Ovary (tissue), 9 donors: ENCODE measurements around the gene GPR137C. TPM values are rescaled to one million over a fixed set of nuclear protein-coding genes. Genes with fewer than 3 reads are reported as not detected.

Experiments used
- DNase-seq, 5 donors: peaks; one replicate each; pipeline ENCODE4 v3.0.0-alpha.2; 2019 to 2020
- H3K27ac ChIP-seq, 2 donors: fragments of 200-600 bp; one replicate each; pipeline versions ENCODE4 v1.5.1 to v1.8.0; 2019 to 2022
- H3K27me3 ChIP-seq: fragments of 200-600 bp; one replicate; pipeline ENCODE4 v1.8.0; 2022
- H3K36me3 ChIP-seq: fragments of 200-600 bp; sonication (generic); one replicate; pipeline ENCODE4 v1.5.1; 2019
- H3K4me1 ChIP-seq: one replicate; pipeline ENCODE4 v1.8.1; 2013; ENCODE audit warnings: mild to moderate bottlenecking, moderate library complexity; ENCODE audit not compliant: insufficient read depth
- H3K4me3 ChIP-seq: fragments of 200-600 bp; sonication (generic); one replicate; pipeline ENCODE4 v1.5.1; 2017
- H3K9me3 ChIP-seq, 2 donors: fragments of 200-600 bp in 1 of 2; sonication (generic) in 1 of 2; one replicate each; pipeline versions ENCODE4 v1.5.1 to v1.8.1; 2013 to 2019; ENCODE audit warnings: mild to moderate bottlenecking in 1 of 2, moderate library complexity in 1 of 2
- EP300 ChIP-seq: sonication (generic); formaldehyde crosslinking; IDR thresholded peaks from one replicate; pipeline ENCODE4 v1.6.1; 2017; ENCODE audit warnings: antibody characterized with exemption
- POLR2A ChIP-seq: fragments of 450-650 bp; IDR thresholded peaks from one replicate; pipeline ENCODE4 v1.6.1; 2017; ENCODE audit warnings: antibody characterized with exemption, mild to moderate bottlenecking, moderate library complexity
- WGBS, 3 donors: extraction: QIAGEN DNeasy Blood & Tissue Kit in 1 of 3; methylation state at CpG; one replicate each; pipeline versions ENCODE4 v1.1.5 to v1.1.7; 2013 to 2017; 5-methylcytosine and 5-hydroxymethylcytosine counted together
- intact Hi-C, 4 donors: fragments of 100-400 bp; cut with DNase I; formaldehyde crosslinking; loops; one replicate each; pipeline versions ENCODE4 v1.11.0 to v1.15.1; 2022 to 2023
- polyA plus RNA-seq, 2 donors: library from polyadenylated mRNA; stranded (reverse); fragments of 200-250 nt in 1 of 2; fragments of 350-450 nt in 1 of 2; fragmentation: Illumina TruSeq in 1 of 2; extraction: RNeasy Lipid Tissue Mini Kit (QIAGEN cat#74804) in 1 of 2; gene quantifications; one replicate each; pipeline ENCODE4 v1.2.3, GENCODE V29; 2013 to 2014
- total RNA-seq, 7 donors: library from RNA; depleted of rRNA in 2 of 7; stranded (reverse); fragments of >200 nt in 2 of 7; fragmentation: NEBNext Ultra II Directional in 3 of 7; extraction: Animal tissue kit (Norgen Biotek cat#: 25700) in 3 of 7; gene quantifications; one replicate each; pipeline versions ENCODE4 v1.1.0 to v1.2.4, GENCODE V29; 2016 to 2023
- TF ChIP-seq, protein P1 (sequence below), 3 donors: fragments of 450-650 bp in 2 of 3; fragments of 200-600 bp in 1 of 3; IDR thresholded peaks; one replicate each; pipeline versions ENCODE4 v1.5.1 to v1.8.0; 2016 to 2022; ENCODE audit warnings: antibody characterized with exemption in 3 of 3, mild to moderate bottlenecking in 1 of 3
- donor health status: DM: no; HTN: no; CAD: no; lungs with moderate emphysema.
- donor health status: DM: no; HTN: no; CAD: no.
- donor health status: Bipolar disorder and iron deficiency.
- donor health status: DM: yes; HTN: yes; CAD: no.
- donor health status: DM: no; HTN: no; CAD: no.
- donor health status: DM: yes; HTN: yes; CAD: no.

Gene GPR137C
- total and polyA plus RNA-seq, 9 donors: 0.43 to 1.0 (median 0.50) TPM

DNA sequence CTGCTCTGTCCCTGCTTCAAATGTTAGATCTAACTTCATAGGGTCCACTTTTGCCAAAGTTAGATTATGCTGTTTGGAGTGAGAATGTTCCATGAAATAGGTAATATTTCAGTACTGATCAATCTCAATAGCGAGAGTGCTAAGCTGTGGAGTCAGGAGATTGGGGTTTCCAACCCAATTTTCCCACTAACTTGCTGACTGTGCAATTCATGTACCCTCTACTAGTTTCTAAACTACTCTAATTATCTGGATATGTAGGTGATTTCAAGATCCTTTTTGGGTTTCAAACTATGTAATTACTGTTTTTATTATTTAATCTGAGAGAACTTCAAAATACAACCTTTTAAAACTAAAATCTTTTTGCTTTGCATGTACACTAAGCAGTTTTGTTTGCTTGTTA lies 45.9 kb downstream of the GPR137C start:
- Histone ChIP-seq H3K9me3 (no peaks in the 10 kb centered on the region), H3K4me1 (no peaks in the 10 kb centered on the region), H3K4me3 (no peak overlapping the region), H3K27me3 (no peaks in the 10 kb centered on the region), H3K36me3 (no peaks in the 10 kb centered on the region), H3K27ac (no peak overlapping the region)
- DNase-seq: no peak
- 97 to 98% (median 97%) methylated on average over 1 of the region's 1 CpG for WGBS, 3 donors
- TF ChIP-seq, protein P1, sequence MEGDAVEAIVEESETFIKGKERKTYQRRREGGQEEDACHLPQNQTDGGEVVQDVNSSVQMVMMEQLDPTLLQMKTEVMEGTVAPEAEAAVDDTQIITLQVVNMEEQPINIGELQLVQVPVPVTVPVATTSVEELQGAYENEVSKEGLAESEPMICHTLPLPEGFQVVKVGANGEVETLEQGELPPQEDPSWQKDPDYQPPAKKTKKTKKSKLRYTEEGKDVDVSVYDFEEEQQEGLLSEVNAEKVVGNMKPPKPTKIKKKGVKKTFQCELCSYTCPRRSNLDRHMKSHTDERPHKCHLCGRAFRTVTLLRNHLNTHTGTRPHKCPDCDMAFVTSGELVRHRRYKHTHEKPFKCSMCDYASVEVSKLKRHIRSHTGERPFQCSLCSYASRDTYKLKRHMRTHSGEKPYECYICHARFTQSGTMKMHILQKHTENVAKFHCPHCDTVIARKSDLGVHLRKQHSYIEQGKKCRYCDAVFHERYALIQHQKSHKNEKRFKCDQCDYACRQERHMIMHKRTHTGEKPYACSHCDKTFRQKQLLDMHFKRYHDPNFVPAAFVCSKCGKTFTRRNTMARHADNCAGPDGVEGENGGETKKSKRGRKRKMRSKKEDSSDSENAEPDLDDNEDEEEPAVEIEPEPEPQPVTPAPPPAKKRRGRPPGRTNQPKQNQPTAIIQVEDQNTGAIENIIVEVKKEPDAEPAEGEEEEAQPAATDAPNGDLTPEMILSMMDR (IDR thresholded peaks at IDR 0.05): no peak
- TF ChIP-seq POLR2A (no peak), EP300 (no peak)
- intact Hi-C loops: no loop called here

DNA sequence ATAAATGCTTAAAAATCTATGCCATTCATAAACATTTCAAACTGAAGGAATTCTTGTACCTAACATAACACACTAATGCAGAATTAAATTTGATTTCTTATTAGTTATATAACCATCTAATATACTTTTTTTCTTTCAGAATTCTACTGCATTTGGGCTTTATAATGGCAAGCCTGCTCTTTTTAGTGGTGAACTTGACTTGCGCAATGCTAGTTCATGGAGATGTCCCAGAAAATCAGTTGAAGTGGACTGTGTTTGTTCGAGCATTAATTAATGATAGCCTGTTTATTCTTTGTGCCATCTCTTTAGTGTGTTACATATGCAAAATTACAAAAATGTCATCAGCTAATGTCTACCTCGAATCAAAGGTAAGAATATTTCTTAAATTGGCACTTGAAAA lies 47.3 kb downstream of the GPR137C start:
- intact Hi-C loops: no loop called here
- TF ChIP-seq EP300: no peak
- TF ChIP-seq POLR2A: no peak
- TF ChIP-seq, protein P1 (IDR thresholded peaks at IDR 0.05): no peak
- WGBS, 3 donors: 93 to 96% (median 95%) methylated on average over 3 of the region's 3 CpGs
- no peaks in the 10 kb centered on the region for H3K27me3 ChIP-seq
- no peaks in the 10 kb centered on the region for H3K4me1 ChIP-seq
- H3K36me3 ChIP-seq: no peaks in the 10 kb centered on the region
- H3K27ac ChIP-seq: no peak overlapping the region
- no peak for DNase-seq
- no peaks in the 10 kb centered on the region for H3K9me3 ChIP-seq
- H3K4me3 ChIP-seq: no peak overlapping the region

DNA sequence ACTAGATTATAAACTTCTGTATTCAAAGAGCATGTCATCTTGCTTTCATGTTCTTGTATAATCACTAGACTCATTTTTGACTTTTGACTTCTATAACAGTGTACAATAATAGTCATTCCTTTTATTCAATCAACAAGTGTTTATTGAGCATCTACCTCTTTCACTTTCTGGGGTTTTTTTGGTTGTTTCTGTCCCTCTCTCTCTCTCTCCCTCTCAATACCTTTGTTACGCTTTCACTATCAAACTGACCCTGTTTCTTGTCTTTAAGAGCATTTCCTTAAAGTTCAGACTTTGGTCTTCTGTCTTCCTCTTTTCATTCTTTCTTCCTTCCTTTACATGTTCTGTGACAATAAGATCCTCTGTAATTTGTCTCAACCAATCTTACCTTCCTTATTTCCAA lies 49.5 kb downstream of the GPR137C start:
- intact Hi-C loops: no loop called here
- DNase-seq: no peak
- H3K9me3 ChIP-seq: no peaks in the 10 kb centered on the region
- WGBS, 3 donors: 93 to 96% (median 94%) methylated on average over 1 of the region's 1 CpG
- H3K4me3 ChIP-seq: no peak overlapping the region
- H3K27me3 ChIP-seq: no peaks in the 10 kb centered on the region
- H3K4me1 ChIP-seq: no peaks in the 10 kb centered on the region
- no peaks in the 10 kb centered on the region for H3K36me3 ChIP-seq
- no peak for TF ChIP-seq POLR2A
- no peak for TF ChIP-seq EP300
- TF ChIP-seq, protein P1 (IDR thresholded peaks at IDR 0.05): no peak
- H3K27ac ChIP-seq: no peak overlapping the region

DNA sequence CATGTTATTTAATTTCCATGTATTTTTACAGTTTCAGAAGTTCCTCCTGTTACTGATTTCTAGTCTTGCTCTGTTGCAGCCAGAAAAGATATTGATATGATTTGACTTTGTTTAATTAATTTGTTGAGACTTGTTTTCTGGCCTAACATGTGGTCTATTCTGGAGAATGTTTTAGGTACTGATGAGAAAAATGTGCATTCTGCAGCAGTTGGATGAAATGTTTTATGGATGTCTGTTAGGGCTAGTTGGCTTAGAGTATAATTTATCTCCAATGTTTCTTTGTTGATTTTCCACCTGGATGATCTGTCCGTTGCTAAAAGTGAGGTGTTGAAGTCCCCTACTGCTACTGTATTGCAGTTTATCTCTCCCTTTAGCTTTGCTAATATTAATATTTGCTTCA lies 54.4 kb downstream of the GPR137C start:
- TF ChIP-seq POLR2A (no peak), EP300 (no peak)
- TF ChIP-seq, protein P1 (IDR thresholded peaks at IDR 0.05): no peak
- intact Hi-C loops: no loop called here
- 74 to 79% (median 77%) methylated on average over 1 of the region's 1 CpG for WGBS, 3 donors

More for the DNA sequence above, 54.4 kb downstream of the GPR137C start:
- Histone ChIP-seq H3K9me3 (no peaks in the 10 kb centered on the region), H3K36me3 (no peaks in the 10 kb centered on the region), H3K4me1 (no peaks in the 10 kb centered on the region), H3K27ac (no peak overlapping the region), H3K4me3 (no peak overlapping the region), H3K27me3 (no peaks in the 10 kb centered on the region)
- DNase-seq: no peak
